NK-92 (cell line): Measurements from ENCODE around the gene UGCG.
"Not testable (repeated sequence)": the region's sequence is repeated elsewhere in the genome, so short reads cannot be mapped to it uniquely, and the experiment has no call there.

Experiments
- DNase-seq: peaks from one replicate; lab custom pipeline; 2025; ENCODE audit not compliant: unreplicated experiment; lab: John Stamatoyannopoulos, UW

UGCG gene

DNA sequence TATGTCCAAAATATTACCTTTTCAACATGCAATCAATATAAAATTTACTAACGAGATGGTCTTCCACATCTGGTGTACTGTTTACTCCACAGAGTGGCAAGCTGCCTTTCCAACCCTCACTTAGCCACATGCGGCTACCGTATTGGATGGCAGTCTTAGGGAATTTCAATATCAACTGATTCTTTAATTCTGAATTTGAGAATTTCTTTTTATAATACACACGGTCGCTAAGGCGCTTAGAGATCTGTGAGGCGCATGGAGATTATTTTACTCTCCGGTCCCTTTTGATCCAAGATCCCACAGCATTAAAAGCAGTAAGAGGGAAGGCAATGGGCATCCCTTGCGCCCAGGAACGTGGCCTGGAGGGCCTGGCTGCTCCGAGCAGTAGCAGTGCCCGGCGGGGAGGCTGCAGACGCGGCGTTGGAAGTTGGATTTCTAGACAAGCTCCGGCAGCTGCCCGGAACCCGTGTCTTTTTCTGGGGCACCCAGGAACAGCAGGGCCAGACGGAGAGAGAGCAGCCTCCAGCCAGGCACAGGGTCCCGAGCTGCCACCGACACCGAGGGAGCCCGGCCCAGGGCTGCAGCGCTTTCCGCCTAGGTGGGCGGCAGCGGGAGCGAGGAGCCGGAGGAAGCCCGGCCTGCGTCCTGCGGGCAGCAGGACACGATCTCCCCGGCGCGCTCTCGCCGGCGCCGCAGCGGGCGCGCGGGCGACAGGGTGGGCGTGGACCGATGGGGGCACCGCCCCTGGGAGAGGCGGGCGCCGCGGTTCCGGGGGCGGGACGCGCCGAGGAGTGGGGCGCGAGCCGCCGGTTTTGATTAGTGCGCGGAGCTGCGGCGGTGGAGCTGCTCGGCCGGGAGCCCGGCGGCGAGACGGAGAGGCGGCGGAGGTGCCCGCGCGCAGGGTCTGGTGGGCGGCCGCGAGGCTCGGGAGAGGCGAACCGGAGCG, at the start of gene UGCG:
TSS of gene UGCG (plus strand) at position 819 of the 946 bp plus-strand sequence. CDS start 402 bp downstream, outside the sequence.
- DNase-seq: no peak

DNA sequence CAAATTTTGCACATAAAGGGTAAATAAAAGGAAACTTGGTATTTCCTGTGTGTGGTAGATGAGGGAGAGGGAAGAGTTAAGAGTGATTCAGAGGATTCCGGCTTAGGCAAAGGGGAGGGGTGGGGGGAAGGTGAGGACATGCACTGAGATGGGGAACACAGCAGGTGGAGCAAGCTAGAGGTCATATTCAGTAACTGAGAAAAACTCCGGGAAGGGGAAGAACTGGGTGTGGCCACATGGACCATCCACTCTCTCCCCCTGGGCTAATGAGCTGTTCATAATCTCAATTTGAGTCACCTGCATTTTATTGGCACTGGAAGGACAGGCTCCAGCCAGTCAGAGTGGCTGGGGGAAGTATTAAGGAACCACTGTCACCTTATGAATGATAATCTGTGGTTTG, 45.1 kb upstream of the UGCG start:
- no peak for DNase-seq

GRCh38 chr9:111852291-111852690, 44.3 kb upstream of the UGCG start:
- DNase-seq: no peak

DNA sequence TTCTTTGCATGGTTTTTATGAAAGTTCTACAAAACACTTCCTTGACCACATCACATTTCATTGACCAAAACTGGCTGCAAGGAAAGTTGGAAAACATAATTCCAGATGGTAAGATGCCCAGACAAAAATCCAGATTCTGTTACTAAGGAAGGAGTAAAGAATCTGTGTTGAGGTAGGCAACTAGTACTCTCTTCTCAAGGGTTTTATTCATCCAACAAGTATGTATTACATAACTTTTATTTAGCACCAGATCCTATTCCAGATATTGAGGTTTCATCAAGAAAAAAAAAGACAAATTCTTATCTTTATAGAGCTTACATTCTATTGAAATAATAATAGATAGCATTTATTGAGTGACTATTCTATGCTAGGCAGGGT, 43.2 kb upstream of the UGCG start:
- no peak for DNase-seq

- no peak for DNase-seq
Observed at GRCh38 chr9:111854799-111855198, 41.8 kb upstream of the UGCG start.

DNA sequence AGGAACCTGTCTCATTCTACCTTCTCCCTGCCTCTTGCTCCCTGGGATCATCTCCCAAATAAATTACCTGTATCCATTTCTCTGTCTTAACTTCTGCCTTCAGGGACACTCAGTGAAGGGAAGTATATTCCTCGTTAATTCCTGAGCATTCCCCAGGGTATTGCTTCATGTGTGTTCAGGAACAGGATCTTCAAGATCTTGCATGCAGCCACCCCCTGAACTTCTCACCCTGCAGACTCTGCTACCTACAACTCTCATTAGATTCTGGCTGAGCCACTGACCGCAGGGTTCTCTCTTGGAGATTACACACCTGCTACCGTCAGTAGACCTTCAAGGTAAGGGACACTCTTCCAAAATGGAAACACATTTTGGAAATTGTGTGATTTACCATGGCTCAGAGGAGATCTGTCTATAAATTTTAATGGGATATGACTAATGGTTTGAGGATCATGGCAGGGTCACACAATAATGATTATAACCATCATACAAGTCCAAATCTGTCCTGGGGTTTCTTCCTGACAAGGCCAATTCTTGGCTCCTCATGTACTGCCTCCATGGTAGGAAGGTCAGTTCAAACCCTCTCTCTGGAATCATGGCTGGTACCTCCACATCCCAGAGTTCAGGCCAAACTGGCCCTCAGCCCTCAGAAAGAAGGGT, 38.9 kb upstream of the UGCG start:
- DNase-seq: no peak

- no peak for DNase-seq
Observed at GRCh38 chr9:111860443-111860842, 36.2 kb upstream of the UGCG start.

DNA sequence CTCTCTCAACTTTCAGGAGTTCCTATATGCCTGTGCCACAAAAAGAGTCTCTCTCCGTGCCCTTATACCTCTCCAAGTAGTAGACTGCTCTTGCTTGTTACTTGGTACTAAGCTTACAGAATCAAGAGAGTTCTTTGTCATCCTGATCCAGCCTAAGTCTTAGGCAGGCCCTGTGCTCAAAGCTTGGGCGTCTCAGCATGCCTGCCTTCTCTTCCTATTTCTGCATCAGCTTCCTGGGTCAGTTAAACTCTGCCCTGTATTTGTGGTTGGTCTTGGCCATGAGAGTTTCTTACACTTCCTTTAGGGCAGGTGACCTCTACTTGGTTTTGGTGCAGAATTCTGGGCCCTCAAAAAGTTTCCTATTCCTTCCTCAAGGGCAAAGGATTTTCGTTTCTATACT, 33.0 kb upstream of the UGCG start:
- no peak for DNase-seq

DNA sequence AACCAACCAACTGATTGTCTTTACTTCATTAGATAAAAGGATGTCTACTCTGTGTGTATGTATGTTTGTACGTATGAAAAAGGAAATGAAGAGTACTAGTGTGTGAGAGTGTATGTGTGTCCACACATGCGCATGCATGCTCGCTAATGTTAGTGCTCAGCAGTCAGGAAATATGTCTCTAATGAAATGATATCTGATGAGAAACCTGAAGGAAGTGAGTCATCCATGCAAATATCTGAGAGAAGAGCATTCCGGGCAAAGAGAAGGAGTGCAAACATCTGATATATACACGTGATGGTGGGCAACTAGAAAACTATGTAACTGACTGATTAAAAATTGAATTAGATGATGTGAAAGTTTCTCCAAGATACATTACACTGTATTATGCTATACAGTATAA, 29.6 kb upstream of the UGCG start:
- no peak for DNase-seq

GRCh38 chr9:111868475-111868874, 28.1 kb upstream of the UGCG start:
- no peak for DNase-seq

DNA sequence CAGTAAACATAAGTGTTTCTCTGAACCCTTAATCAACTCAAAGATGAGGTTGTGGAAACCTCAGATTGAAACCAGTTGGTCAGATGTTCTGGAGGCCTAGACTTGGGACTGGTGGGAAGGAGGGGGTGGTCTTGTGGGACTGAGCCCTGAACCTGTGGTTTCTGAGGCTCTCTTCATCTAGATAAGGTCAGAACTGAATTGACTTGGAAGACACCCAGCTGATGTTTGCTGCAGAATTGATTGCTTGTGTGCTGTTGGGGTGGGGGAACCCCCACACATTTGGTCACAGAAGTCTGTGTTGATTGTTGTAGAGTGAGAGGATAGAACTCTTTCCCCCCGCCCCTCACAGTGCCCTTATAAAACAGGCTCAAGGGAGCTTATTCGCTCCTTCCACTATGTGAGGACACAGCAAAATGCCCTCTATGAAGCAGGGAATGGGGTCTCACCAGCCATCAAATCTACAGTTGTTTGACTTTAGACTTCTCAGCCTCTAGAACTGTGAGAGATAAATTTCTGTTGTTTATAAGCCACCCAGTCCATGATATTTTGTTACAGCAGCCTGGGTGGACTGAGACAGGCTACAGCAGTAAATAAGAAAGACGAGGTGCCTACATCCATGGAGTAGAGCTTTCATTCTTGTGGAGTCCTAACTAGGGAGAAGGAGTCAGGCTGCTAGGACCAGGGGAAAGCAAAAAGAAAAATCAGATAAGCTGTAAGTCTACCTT, 25.7 kb upstream of the UGCG start:
- DNase-seq: no peak

DNA sequence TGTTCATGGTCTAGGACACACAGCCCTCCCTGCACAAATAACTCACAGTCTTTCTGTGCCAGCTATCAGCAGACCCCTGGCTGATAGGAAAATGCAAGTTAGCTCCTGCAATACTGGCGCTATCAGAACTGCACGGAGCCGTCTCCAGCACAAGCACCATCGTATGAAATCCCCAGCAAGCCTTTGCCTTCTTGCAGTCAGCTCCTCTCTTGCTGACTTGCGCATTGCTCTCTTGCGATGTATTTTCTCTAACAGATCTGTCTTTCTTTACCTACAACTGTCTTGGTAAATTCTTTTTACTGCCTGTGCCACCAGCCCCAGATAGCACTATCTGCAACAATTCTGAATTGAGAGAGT, 25.1 kb upstream of the UGCG start:
- DNase-seq: no peak

- DNase-seq: no peak
Observed at GRCh38 chr9:111872886-111873285, 23.7 kb upstream of the UGCG start.

DNA sequence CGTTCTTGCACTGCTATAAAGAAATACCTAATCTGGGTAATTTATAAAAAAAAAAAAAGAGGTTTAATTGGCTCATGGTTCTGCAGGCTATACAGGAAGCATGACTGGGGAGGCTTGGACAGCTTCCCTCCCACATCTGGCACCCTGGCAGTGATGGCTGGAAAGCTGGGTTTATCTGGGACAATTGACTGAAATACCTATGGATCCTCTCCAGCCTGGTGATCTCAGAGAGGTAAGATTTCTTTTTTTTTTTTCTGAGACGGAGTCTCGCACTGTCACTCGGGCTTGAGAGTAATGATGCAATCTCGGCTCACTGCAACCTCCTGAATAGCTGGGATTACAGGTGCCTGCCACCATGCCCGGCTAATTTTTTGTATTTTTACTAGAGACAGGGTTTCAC, 22.7 kb upstream of the UGCG start:
- no peak for DNase-seq

GRCh38 chr9:111874500-111874899, 22.1 kb upstream of the UGCG start:
- no peak for DNase-seq

- DNase-seq: not testable (repeated sequence)
Observed at GRCh38 chr9:111875291-111875690, 21.3 kb upstream of the UGCG start.

GRCh38 chr9:111875691-111876090, 20.9 kb upstream of the UGCG start:
- DNase-seq: not testable (repeated sequence)

GRCh38 chr9:111876179-111876578, 20.4 kb upstream of the UGCG start:
- no peak for DNase-seq

- DNase-seq: no peak
Observed at GRCh38 chr9:111877420-111877819, 19.2 kb upstream of the UGCG start.

GRCh38 chr9:111878946-111879345, 17.7 kb upstream of the UGCG start:
- no peak for DNase-seq

GRCh38 chr9:111886983-111887718, 9.5 kb upstream of the UGCG start:
- DNase-seq: no peak
